K562 (cell line): ENCODE measurements around the gene METTL2B. TPM values are rescaled to one million over a fixed set of nuclear protein-coding genes. Genes with fewer than 3 reads are reported as not detected.
"Not testable (repeated sequence)": the region's sequence is repeated elsewhere in the genome, so short reads cannot be mapped to it uniquely, and the experiment has no call there.

ENCODE experiments used
- ATAC-seq: fragments of 200-7000 bp; cut with Tn5 transposase; 3 replicates; pipeline ENCODE4 v1.9.1; 2020; ENCODE audit warnings: moderate library complexity
- BruUV-seq: library from RNA; stranded (reverse); fragments of 400-500 nt; replicated peaks from 2 replicates; lab custom pipeline; 2021; lab: Mats Ljungman, UMichigan
- CTCF ChIA-PET: fragments of 300-600 bp; formaldehyde crosslinking; extraction: SDS; loops from one replicate; lab custom pipeline; 2021; ENCODE audit warnings: low intra/inter-chr PET ratio; lab: Yijun Ruan, JAX
- POLR2A ChIA-PET: fragments of 300-600, 350-650 bp; sonication (Branson Sonifier 250); formaldehyde crosslinking; extraction: SDS; loops from one replicate; lab custom pipeline; 2021; ENCODE audit warnings: antibody characterized with exemption, inconsistent platforms; lab: Yijun Ruan, JAX
- DNase-seq, 4 experiments: peaks; one replicate each; pipeline versions ENCODE4 v3.0.0 to v3.0.0-alpha.2; 2011 to 2018; ENCODE audit warnings: low spot score in 3 of 4, mixed read lengths in 3 of 4; ENCODE audit errors: extremely low read depth in 1 of 4
- FAIRE-seq: peaks from 2 replicates; lab custom pipeline; 2011; peaks lifted over from hg19 to GRCh38; lab: Jason Lieb, UNC
- H2AFZ ChIP-seq: 2 replicates; pipeline ENCODE4 v1.6.0; 2011; ENCODE audit warnings: low read depth, low read length, control low read depth, inconsistent platforms
- H3K27ac ChIP-seq: fragments of 200-600 bp; 3 replicates; pipeline ENCODE4 v1.8.0; 2011; ENCODE audit warnings: low read depth, mild to moderate bottlenecking, control low read depth, inconsistent platforms, low read length, moderate library complexity, mixed read lengths; ENCODE audit errors: extremely low read depth
- H3K27me3 ChIP-seq, 2 experiments: fragments of 300-600 bp in 1 of 2; 2 replicates in 1 of 2; 3 replicates in 1 of 2; pipeline versions ENCODE4 v1.6.0 to v1.8.0; 2011; ENCODE audit warnings: inconsistent platforms in 2 of 2, low read length in 2 of 2, mild to moderate bottlenecking in 1 of 2, mixed read lengths in 1 of 2, moderate library complexity in 1 of 2; ENCODE audit not compliant: control insufficient read depth in 2 of 2, insufficient read depth in 2 of 2
- H3K36me3 ChIP-seq: fragments of 300-600 bp; 3 replicates; pipeline ENCODE4 v1.8.0; 2011; ENCODE audit warnings: mild to moderate bottlenecking, low read length, inconsistent platforms; ENCODE audit not compliant: control insufficient read depth, insufficient read depth
- H3K4me1 ChIP-seq, 2 experiments: fragments of 200-600 bp in 1 of 2; replicated peaks in 1 of 2; 2 replicates in 1 of 2; 3 replicates in 1 of 2; pipeline versions ENCODE4 v1.5.1 to v1.8.0; 2011; ENCODE audit warnings: inconsistent platforms in 2 of 2, low read length in 2 of 2, mild to moderate bottlenecking in 1 of 2, mixed read lengths in 1 of 2, moderate library complexity in 1 of 2; ENCODE audit not compliant: control insufficient read depth in 2 of 2, insufficient read depth in 2 of 2
- H3K4me2 ChIP-seq: 2 replicates; pipeline ENCODE4 v1.6.1; 2011; ENCODE audit warnings: low read length, control low read depth, inconsistent platforms, mixed read lengths; ENCODE audit not compliant: insufficient read depth
- H3K4me3 ChIP-seq: fragments of 200-600 bp; sonication (generic), shearing (Covaris generic); 2 replicates; pipeline ENCODE4 v1.5.1; 2016; ENCODE audit warnings: control low read depth, inconsistent platforms
- H3K79me2 ChIP-seq: fragments of 200-600 bp; 3 replicates; pipeline ENCODE4 v1.8.0; 2011; ENCODE audit warnings: low read length, inconsistent platforms; ENCODE audit not compliant: control insufficient read depth, insufficient read depth
- H3K9ac ChIP-seq, 2 experiments: 2 replicates each; pipeline versions ENCODE4 v1.6.0 to v1.6.1; 2011; ENCODE audit warnings: low read depth in 2 of 2, low read length in 2 of 2, control low read depth in 1 of 2, inconsistent platforms in 1 of 2, mild to moderate bottlenecking in 1 of 2, mixed read lengths in 1 of 2; ENCODE audit not compliant: insufficient read depth in 1 of 2
- H3K9me1 ChIP-seq: one replicate; pipeline ENCODE4 v1.6.0; 2011; ENCODE audit warnings: inconsistent platforms, mild to moderate bottlenecking, low read length, moderate library complexity; ENCODE audit not compliant: control insufficient read depth, insufficient read depth
- H3K9me3 ChIP-seq: replicated peaks from 2 replicates; pipeline ENCODE4 v1.5.1; 2011; ENCODE audit warnings: low read depth, low read length, inconsistent platforms; ENCODE audit not compliant: control insufficient read depth, insufficient read depth
- H4K20me1 ChIP-seq: replicated peaks from 2 replicates; pipeline ENCODE4 v1.6.1; 2011; ENCODE audit warnings: low read length, inconsistent platforms, mixed read lengths; ENCODE audit not compliant: control insufficient read depth, insufficient read depth
- C11orf30 ChIP-seq: fragments of 450-650 bp; IDR thresholded peaks from 2 replicates; pipeline ENCODE4 v1.6.1; 2016; ENCODE audit warnings: low read depth, mild to moderate bottlenecking
- MAFG ChIP-seq: fragments of 450-650 bp; conservative IDR thresholded peaks from 2 replicates; pipeline ENCODE4 v1.6.1; 2016; ENCODE audit warnings: missing genetic modification characterization, missing compliant biosample characterization
- NFE2 ChIP-seq: IDR thresholded peaks from 2 replicates; pipeline ENCODE4 v1.6.1; 2014; ENCODE audit warnings: antibody characterized with exemption, low read depth
- NFE2L1 ChIP-seq: fragments of 450-650 bp; IDR thresholded peaks from 2 replicates; pipeline ENCODE4 v1.6.1; 2016; ENCODE audit warnings: missing genetic modification characterization, low read depth, mild to moderate bottlenecking, missing compliant biosample characterization, moderate library complexity, borderline replicate concordance
- ZNF316 ChIP-seq: fragments of 450-650 bp; IDR thresholded peaks from 2 replicates; pipeline ENCODE4 v1.6.1; 2016
- WGBS: fragments of 100-300 bp; shearing (Covaris generic); methylation state at CpG from one replicate; pipeline ENCODE4 v1.1.6; 2016; ENCODE audit warnings: low coverage, mixed read lengths; ENCODE audit not compliant: insufficient coverage; ENCODE audit errors: missing lambda C conversion rate; 5-methylcytosine and 5-hydroxymethylcytosine counted together
- in situ Hi-C: fragments of 300-500 bp; cut with MboI; formaldehyde crosslinking; loops from 4 replicates; pipeline ENCODE4 v1.15.0; 2018; ENCODE audit warnings: inconsistent platforms, mixed read lengths
- intact Hi-C: fragments of 100-400 bp; cut with micrococcal nuclease; formaldehyde crosslinking; loops from 2 replicates; pipeline ENCODE4 v1.14.2; 2022
- polyA plus RNA-seq, 8 experiments: library from polyadenylated mRNA; depleted of rRNA in 4 of 8; stranded (reverse) in 5 of 8; unstranded in 3 of 8; fragments of >200 nt; fragmentation: Nextera tagmentation in 2 of 8; fragmentation: Illumina TruSeq in 1 of 8; extraction: Ambion mirVana in 2 of 8; extraction: Trizol in 1 of 8; gene quantifications; 2 replicates each; pipeline versions ENCODE4 v1.2.1 to v1.2.3, GENCODE V29; 2011 to 2014; ENCODE audit warnings: inconsistent platforms in 1 of 8, missing spikeins in 1 of 8
- total RNA-seq, 7 experiments: library from RNA; depleted of rRNA in 6 of 7; stranded (reverse); fragments of >200 nt in 6 of 7; fragmentation: Illumina TruSeq in 2 of 7; extraction: Trizol in 2 of 7; gene quantifications; 2 replicates each; pipeline versions ENCODE4 v1.2.1 to v1.2.3, GENCODE V29; 2011 to 2021; ENCODE audit warnings: low replicate concordance in 1 of 7

METTL2B gene
- total and polyA plus RNA-seq, 9 of the 15 experiments (the other 6 are each of a cell fraction or from before 2014, with no cell fraction given): 35.9 to 95.7 (median 79.2) TPM

DNA sequence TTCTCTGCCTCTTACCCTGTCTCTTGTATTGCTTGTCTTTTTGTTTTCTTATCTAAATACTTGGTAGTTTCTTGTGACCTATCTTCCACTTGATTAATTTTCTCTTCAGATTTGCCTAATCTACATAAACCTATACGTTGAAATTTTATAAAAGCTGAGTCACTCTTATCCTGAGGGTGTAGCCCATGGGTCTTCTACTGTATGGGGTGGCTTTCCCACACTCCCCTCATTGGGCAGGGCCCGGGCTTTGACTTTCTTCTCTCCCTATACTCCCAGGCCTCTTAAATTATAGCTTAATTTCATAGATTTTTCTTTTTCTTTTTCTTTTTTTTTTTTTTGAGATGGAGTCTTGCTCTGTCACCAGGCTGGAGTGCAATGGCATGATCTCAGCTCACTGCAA lies 66.0 kb downstream of the METTL2B start:
- H3K4me1 ChIP-seq, H4K20me1 ChIP-seq, in situ Hi-C loops, BruUV-seq, CTCF ChIA-PET, intact Hi-C loops, H3K27ac ChIP-seq, H2AFZ ChIP-seq, H3K4me2 ChIP-seq, H3K9me3 ChIP-seq, H3K27me3 ChIP-seq, H3K9ac ChIP-seq, H3K9me1 ChIP-seq, POLR2A ChIA-PET, H3K4me3 ChIP-seq: not testable (repeated sequence)
- H3K36me3 ChIP-seq: peaks cover 66% of the 10 kb centered on the region
- FAIRE-seq (peak; percentile 11), ATAC-seq (peak; percentile 58), DNase-seq (peak in 2 of 4 experiments; percentile 23)
- H3K79me2 ChIP-seq: peaks cover 78% of the 10 kb centered on the region
- TF ChIP-seq C11orf30 (peak; percentile 49), NFE2 (peak; percentile 57), ZNF316 (peak; percentile 75), MAFG (tag) (peak; percentile 63; the same call in 1 of the 2 replicates), NFE2L1 (0 out of 2 replicates have a peak, but pooled peaks have one; percentile 11)
- WGBS: 53% methylated on average over 2 of the region's 2 CpGs

DNA sequence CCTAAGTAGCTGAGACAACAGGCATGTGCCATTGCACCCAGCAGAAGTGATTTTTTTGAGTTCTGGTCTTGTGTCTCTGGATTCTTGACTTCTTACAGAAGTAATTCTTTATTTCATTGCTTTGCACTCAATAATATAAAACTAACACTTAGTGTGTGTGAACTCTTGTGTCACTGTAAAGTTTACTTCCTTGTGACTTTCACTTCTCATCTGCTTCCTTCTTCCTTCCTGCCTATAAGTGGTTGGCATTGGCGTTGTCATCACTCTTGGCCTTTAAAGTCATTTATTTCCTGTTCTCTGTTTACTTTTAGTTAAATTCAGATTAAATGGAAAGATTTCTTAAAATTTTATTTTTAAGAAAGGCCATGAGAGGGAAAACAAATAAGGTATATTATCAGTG lies 66.8 kb downstream of the METTL2B start:
- peaks cover 80% of the 10 kb centered on the region for H3K79me2 ChIP-seq
- WGBS: 100% methylated on average over 1 of the region's 1 CpG
- H3K9me1 ChIP-seq, H3K27me3 ChIP-seq, H3K9ac ChIP-seq, intact Hi-C loops, H3K4me2 ChIP-seq, DNase-seq, BruUV-seq, H4K20me1 ChIP-seq, ATAC-seq, CTCF ChIA-PET, H3K4me3 ChIP-seq, H3K4me1 ChIP-seq, POLR2A ChIA-PET, H3K27ac ChIP-seq, in situ Hi-C loops, H3K9me3 ChIP-seq, H2AFZ ChIP-seq: not testable (repeated sequence)
- H3K36me3 ChIP-seq: peaks cover 70% of the 10 kb centered on the region
- peak; percentile 32 for FAIRE-seq

DNA sequence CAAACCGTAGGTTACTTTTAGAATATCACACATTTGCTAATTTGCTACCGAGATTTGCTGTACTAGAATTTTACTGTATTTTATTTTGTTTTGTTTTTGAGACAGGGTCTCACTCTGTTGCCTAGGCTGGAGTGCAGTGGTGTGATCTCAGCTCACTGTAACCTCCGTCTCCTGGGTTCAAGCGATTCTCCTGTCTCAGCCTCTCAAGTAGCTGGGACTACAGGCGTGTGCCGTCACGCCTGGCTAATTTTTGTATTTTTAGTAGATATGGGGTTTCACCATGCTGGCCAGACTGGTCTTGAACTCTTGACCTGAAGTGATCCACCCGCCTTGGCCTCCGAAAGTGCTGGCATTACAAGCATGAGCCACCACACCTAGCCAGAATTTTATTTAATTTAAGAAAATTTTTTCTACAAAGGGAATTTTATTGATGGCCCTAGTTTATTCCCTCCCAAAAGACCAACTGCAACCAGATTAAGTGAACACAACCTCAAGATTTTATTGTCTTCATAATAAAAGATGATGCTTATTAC lies 69.8 kb downstream of the METTL2B start:
- intact Hi-C loops, H2AFZ ChIP-seq, H4K20me1 ChIP-seq, H3K4me3 ChIP-seq, H3K9me1 ChIP-seq, CTCF ChIA-PET, DNase-seq, H3K27ac ChIP-seq, H3K27me3 ChIP-seq, in situ Hi-C loops, H3K4me1 ChIP-seq, H3K9ac ChIP-seq, POLR2A ChIA-PET, FAIRE-seq, H3K9me3 ChIP-seq, BruUV-seq, ATAC-seq, H3K4me2 ChIP-seq: not testable (repeated sequence)
- H3K36me3 ChIP-seq: peaks cover 56% of the 10 kb centered on the region
- WGBS: 96% methylated on average over 9 of the region's 9 CpGs
- peaks cover 74% of the 10 kb centered on the region for H3K79me2 ChIP-seq
